ENCODE measurements around the gene UGT1A9. TPM values are rescaled to one million over a fixed set of nuclear protein-coding genes. Genes with fewer than 3 reads are reported as not detected.
"Not testable (repeated sequence)": the region's sequence is repeated elsewhere in the genome, so short reads cannot be mapped to it uniquely, and the experiment has no call there.

UGT1A9 gene
- total RNA-seq, 1 donor from 2014 or later, result 0.10 TPM

- Mint-ChIP-seq H3K27ac (ENCODE audit: unreplicated experiment) (no peak overlapping the region), H3K27me3 (ENCODE audit: low read depth) (no peaks in the 10 kb centered on the region), H3K9me3 (ENCODE audit: low read depth) (no peaks in the 10 kb centered on the region), H3K4me3 (ENCODE audit: unreplicated experiment) (no peak overlapping the region), H3K4me1 (ENCODE audit: low read depth) (no peaks in the 10 kb centered on the region), H3K36me3 (ENCODE audit: low read depth) (no peaks in the 10 kb centered on the region)
- no peak for DNase-seq (ENCODE audit: low spot score)
- no peak for TF ChIP-seq CTCF (IDR thresholded peaks at IDR 0.05)
Observed at GRCh38 chr2:233693963-233694362, 22.3 kb downstream of the UGT1A9 start.

- no peak overlapping the region for H3K27ac Mint-ChIP-seq (ENCODE audit: unreplicated experiment)
- H3K4me3 Mint-ChIP-seq (ENCODE audit: unreplicated experiment), result no peak overlapping the region
Observed at GRCh38 chr2:233698740-233699139, 27.0 kb downstream of the UGT1A9 start.

DNA sequence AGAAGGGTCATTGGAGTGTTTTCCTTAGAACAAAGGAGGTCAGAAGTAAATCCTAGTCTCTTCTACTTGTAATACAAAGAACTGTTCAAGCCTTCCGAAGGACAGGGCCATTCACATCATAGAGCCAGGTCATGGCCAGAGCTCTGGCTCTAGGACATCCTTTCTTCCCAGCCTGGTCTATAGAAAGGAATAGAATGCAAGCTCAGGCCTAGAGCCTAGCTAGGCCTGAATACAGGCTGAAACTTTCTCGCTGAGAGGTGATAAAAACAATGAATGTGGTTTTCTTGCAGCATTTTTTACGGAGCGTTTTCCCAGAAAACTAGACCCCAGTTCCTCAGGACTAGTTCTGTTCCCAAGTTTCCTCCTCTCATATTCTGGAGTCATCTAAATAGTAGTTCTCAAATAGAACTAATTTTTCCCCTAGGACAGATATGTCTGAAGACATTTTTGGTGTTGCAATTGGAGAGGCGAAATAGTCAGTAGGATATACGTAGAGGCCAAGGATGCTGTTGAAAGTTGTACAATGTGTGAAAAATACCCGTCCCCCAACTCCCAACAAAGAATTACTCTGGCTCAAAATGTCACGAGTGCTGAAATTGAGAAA lies 27.8 kb downstream of the UGT1A9 start:
- peaks cover 25% of the 10 kb centered on the region for H3K9me3 Mint-ChIP-seq (ENCODE audit: low read depth)
- no peaks in the 10 kb centered on the region for H3K27me3 Mint-ChIP-seq (ENCODE audit: low read depth)
- H3K4me3 Mint-ChIP-seq (ENCODE audit: unreplicated experiment), result no peak overlapping the region
- H3K27ac Mint-ChIP-seq (ENCODE audit: unreplicated experiment), result peak overlapping the region; percentile 68
- H3K4me1 Mint-ChIP-seq (ENCODE audit: low read depth), result peaks cover 16% of the 10 kb centered on the region
- peaks cover 10% of the 10 kb centered on the region for H3K36me3 Mint-ChIP-seq (ENCODE audit: low read depth)
- TF ChIP-seq CTCF (IDR thresholded peaks at IDR 0.05), result no peak
- DNase-seq (ENCODE audit: low spot score), result no peak

More at GRCh38 chr2:233698740-233699139, 27.0 kb downstream of the UGT1A9 start:
- peaks cover 16% of the 10 kb centered on the region for H3K4me1 Mint-ChIP-seq (ENCODE audit: low read depth)
- H3K9me3 Mint-ChIP-seq (ENCODE audit: low read depth), result peaks cover 19% of the 10 kb centered on the region
- TF ChIP-seq CTCF (IDR thresholded peaks at IDR 0.05), result no peak
- H3K36me3 Mint-ChIP-seq (ENCODE audit: low read depth), result peaks cover 8% of the 10 kb centered on the region
- no peaks in the 10 kb centered on the region for H3K27me3 Mint-ChIP-seq (ENCODE audit: low read depth)
- no peak for DNase-seq (ENCODE audit: low spot score)

DNA sequence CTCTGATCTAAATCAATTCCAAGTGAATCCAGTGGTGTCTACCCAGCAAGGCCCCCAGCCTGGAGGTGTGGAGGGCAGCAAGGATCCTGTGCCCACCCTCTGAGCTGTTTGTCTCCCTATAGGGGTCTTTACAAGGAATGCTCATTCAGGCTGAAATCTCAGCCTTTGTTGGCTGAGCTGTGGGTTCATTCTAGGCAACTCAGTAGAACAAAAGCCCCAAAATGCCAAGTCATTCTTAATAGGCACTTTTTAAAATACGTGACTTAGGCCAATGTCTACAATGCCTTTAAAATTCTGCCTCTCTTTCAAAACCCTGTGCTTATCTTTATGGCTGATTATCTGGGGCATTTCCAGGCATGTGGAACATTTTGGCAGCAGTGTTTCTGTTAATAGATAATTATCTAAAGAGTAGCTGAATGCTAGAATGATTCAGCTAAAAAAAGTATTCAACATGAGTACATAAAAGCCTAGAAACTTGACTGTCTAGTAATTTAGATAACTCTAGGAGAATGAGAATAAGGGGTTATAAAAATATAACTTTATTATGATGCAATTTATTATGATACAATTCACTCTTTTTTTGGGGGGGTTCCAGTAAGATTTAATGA lies 28.4 kb downstream of the UGT1A9 start:
- no peak for DNase-seq (ENCODE audit: low spot score)
- TF ChIP-seq CTCF (IDR thresholded peaks at IDR 0.05), result no peak
- peaks cover 10% of the 10 kb centered on the region for H3K36me3 Mint-ChIP-seq (ENCODE audit: low read depth)
- H3K27me3 Mint-ChIP-seq (ENCODE audit: low read depth), result no peaks in the 10 kb centered on the region
- peak overlapping the region; percentile 68 for H3K27ac Mint-ChIP-seq (ENCODE audit: unreplicated experiment)
- peaks cover 17% of the 10 kb centered on the region for H3K4me1 Mint-ChIP-seq (ENCODE audit: low read depth)
- peaks cover 25% of the 10 kb centered on the region for H3K9me3 Mint-ChIP-seq (ENCODE audit: low read depth)
- H3K4me3 Mint-ChIP-seq (ENCODE audit: unreplicated experiment), result no peak overlapping the region

- Mint-ChIP-seq H3K4me1 (ENCODE audit: low read depth) (peaks cover 24% of the 10 kb centered on the region), H3K9me3 (ENCODE audit: low read depth) (peaks cover 25% of the 10 kb centered on the region)
- not testable (repeated sequence) for H3K27me3 Mint-ChIP-seq (ENCODE audit: low read depth); H3K27ac Mint-ChIP-seq (ENCODE audit: unreplicated experiment); H3K4me3 Mint-ChIP-seq (ENCODE audit: unreplicated experiment); DNase-seq (ENCODE audit: low spot score); H3K36me3 Mint-ChIP-seq (ENCODE audit: low read depth)
Observed at GRCh38 chr2:233700842-233701241, 29.1 kb downstream of the UGT1A9 start.

- Mint-ChIP-seq H3K4me1 (ENCODE audit: low read depth) (peaks cover 38% of the 10 kb centered on the region), H3K36me3 (ENCODE audit: low read depth) (peaks cover 10% of the 10 kb centered on the region), H3K27ac (ENCODE audit: unreplicated experiment) (no peak overlapping the region), H3K27me3 (ENCODE audit: low read depth) (no peaks in the 10 kb centered on the region), H3K9me3 (ENCODE audit: low read depth) (peaks cover 25% of the 10 kb centered on the region), H3K4me3 (ENCODE audit: unreplicated experiment) (no peak overlapping the region)
- TF ChIP-seq CTCF (IDR thresholded peaks at IDR 0.05), result no peak
- no peak for DNase-seq (ENCODE audit: low spot score)
Observed at GRCh38 chr2:233702238-233702637, 30.5 kb downstream of the UGT1A9 start.
